OCI-LY1 (cell line): ENCODE measurements around the gene ZNF76.

ENCODE experiments used
- H2AFZ ChIP-seq: fragments of 200-600 bp; sonication (generic), shearing (Covaris generic); 2 replicates; pipeline ENCODE4 v1.6.0; 2014; ENCODE audit warnings: antibody characterized with exemption, mild to moderate bottlenecking, low read length
- H3F3A ChIP-seq: fragments of 200-600 bp; sonication (generic), shearing (Covaris generic); 2 replicates; pipeline ENCODE4 v1.6.0; 2014; ENCODE audit warnings: mild to moderate bottlenecking, antibody characterized with exemption, low read length, moderate library complexity; ENCODE audit not compliant: insufficient read depth
- H3K27ac ChIP-seq: fragments of 200-600 bp; sonication (generic); 2 replicates; pipeline ENCODE4 v1.5.1; 2014; ENCODE audit warnings: low read length, mixed run types, mild to moderate bottlenecking, low read depth; ENCODE audit not compliant: poor library complexity, severe bottlenecking
- H3K27me3 ChIP-seq: fragments of 200-600 bp; sonication (generic); 2 replicates; pipeline ENCODE4 v1.6.0; 2014; ENCODE audit warnings: antibody characterized with exemption, mild to moderate bottlenecking, low read length, moderate library complexity; ENCODE audit not compliant: insufficient read depth
- H3K36me3 ChIP-seq: fragments of 200-600 bp; sonication (generic); 2 replicates; pipeline ENCODE4 v1.6.1; 2014; ENCODE audit warnings: mild to moderate bottlenecking, antibody characterized with exemption, low read length, moderate library complexity, mixed read lengths; ENCODE audit not compliant: insufficient read depth
- H3K4me1 ChIP-seq: fragments of 200-600 bp; sonication (generic); 2 replicates; pipeline ENCODE4 v1.5.1; 2014; ENCODE audit warnings: mild to moderate bottlenecking, low read length, moderate library complexity; ENCODE audit not compliant: insufficient read depth, severe bottlenecking
- H3K4me2 ChIP-seq: fragments of 200-600 bp; sonication (generic), shearing (Covaris generic); 2 replicates; pipeline ENCODE4 v1.6.1; 2014; ENCODE audit warnings: low read length
- H3K4me3 ChIP-seq: fragments of 200-600 bp; sonication (generic); 2 replicates; pipeline ENCODE4 v1.5.1; 2014; ENCODE audit warnings: low read length, low read depth, mild to moderate bottlenecking, mixed read lengths; ENCODE audit not compliant: poor library complexity, severe bottlenecking
- H3K79me2 ChIP-seq: fragments of 200-600 bp; shearing (Covaris generic); 2 replicates; pipeline ENCODE4 v1.6.1; 2016; ENCODE audit warnings: mixed run types, low read length, mixed read lengths; ENCODE audit not compliant: insufficient read depth
- H3K9ac ChIP-seq: fragments of 200-600 bp; sonication (generic), shearing (Covaris generic); 2 replicates; pipeline ENCODE4 v1.6.1; 2014; ENCODE audit warnings: mild to moderate bottlenecking, low read length, mixed read lengths
- H3K9me2 ChIP-seq: fragments of 200-600 bp; sonication (generic), shearing (Covaris generic); 2 replicates; pipeline ENCODE4 v1.6.1; 2014; ENCODE audit warnings: low read depth, mild to moderate bottlenecking, low read length, mixed read lengths
- H3K9me3 ChIP-seq: fragments of 200-600 bp; shearing (Covaris generic); 2 replicates; pipeline ENCODE4 v1.6.1; 2014; ENCODE audit warnings: low read length, mixed read lengths
- H4K20me1 ChIP-seq: fragments of 200-600 bp; sonication (generic), shearing (Covaris generic); 2 replicates; pipeline ENCODE4 v1.6.0; 2016; ENCODE audit warnings: mild to moderate bottlenecking, low read length; ENCODE audit not compliant: insufficient read depth
- CTCF ChIP-seq: fragments of 200-600 bp; sonication (generic), shearing (Covaris generic); IDR thresholded peaks from 2 replicates; pipeline ENCODE4 v1.5.1; 2017; ENCODE audit warnings: mild to moderate bottlenecking, antibody characterized with exemption, low read length, moderate library complexity, mixed read lengths
- EZH2 ChIP-seq: fragments of 200-600 bp; sonication (generic), shearing (Covaris generic); IDR thresholded peaks from 2 replicates; pipeline ENCODE4 v1.8.0; 2017; ENCODE audit warnings: borderline replicate concordance, mixed run types, mild to moderate bottlenecking, antibody characterized with exemption, low read length, moderate library complexity, mixed read lengths

Gene ZNF76

DNA sequence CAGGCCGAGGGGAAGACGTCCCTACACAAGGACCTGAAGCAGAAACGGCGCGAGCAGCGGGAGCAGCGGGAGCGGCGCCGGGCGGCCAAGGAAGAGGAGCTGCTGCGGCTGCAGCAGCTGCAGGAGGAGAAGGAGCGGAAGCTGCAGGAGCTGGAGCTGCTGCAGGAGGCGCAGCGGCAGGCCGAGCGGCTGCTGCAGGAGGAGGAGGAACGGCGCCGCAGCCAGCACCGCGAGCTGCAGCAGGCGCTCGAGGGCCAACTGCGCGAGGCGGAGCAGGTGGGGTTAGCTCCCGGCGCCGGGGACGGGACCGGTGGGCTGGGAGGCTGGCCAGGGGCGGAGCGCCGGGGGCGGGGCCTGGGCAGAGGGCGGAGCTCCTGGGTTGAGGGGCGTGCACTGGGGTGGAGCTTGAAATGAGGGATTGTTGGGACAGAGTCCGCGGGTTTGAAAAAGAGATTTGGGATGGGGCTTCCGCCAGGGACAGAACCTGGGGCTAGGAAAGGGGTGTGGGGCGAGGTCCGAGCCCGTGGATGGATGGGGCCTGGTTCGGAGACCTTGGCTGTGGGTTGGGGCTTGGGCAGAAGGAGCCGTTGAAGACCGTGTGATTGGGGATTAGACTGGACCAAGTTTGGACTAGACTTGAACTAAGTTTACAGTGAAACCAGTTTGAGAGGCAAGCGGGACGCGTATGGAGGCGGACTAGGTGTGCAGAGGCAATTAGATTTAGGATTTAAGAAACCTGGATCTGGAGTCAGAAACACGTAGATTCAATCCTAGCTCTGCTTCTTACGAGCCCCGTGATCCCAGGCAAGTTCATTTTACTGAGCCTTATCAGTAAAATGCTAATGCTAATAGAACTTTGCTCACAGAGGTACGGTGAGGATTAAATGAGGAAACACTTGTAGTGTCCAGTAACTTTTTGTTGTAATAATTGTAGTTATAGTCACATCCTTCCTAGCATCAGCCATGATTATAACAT is 58.9 kb downstream of the ZNF76 start:
- TF ChIP-seq CTCF (no peak), EZH2 (no peak)
- Histone ChIP-seq H3K9me2 (no peaks in the 10 kb centered on the region), H3F3A (no peaks in the 10 kb centered on the region), H4K20me1 (no peaks in the 10 kb centered on the region), H3K9me3 (no peaks in the 10 kb centered on the region), H3K79me2 (no peaks in the 10 kb centered on the region), H2AFZ (no peak overlapping the region), H3K27me3 (no peaks in the 10 kb centered on the region), H3K9ac (no peak overlapping the region), H3K4me2 (no peak overlapping the region), H3K4me3 (no peak overlapping the region), H3K27ac (no peak overlapping the region), H3K36me3 (peaks cover 44% of the 10 kb centered on the region; the same call in 1 of the 2 replicates), H3K4me1 (no peaks in the 10 kb centered on the region)

DNA sequence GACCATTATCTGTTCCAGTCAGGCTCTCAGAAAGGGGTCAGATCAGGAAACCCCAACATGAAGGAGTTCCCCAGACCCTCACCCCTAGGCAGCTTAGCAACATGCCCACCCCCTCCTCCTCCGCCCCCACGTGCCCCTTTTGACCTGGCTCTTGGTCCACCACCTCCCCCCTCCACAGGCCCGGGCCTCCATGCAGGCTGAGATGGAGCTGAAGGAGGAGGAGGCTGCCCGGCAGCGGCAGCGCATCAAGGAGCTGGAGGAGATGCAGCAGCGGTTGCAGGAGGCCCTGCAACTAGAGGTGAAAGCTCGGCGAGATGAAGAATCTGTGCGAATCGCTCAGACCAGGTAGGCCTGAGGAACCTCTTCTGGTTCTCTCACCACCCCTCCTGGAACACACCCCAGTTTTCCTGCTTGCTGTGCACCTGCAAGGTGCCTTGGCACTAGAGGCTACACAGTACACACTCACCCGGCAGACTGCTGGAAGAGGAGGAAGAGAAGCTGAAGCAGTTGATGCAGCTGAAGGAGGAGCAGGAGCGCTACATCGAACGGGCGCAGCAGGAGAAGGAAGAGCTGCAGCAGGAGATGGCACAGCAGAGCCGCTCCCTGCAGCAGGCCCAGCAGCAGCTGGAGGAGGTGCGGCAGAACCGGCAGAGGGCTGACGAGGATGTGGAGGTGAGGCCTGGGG is 60.0 kb downstream of the ZNF76 start:
- Histone ChIP-seq H3K4me1 (no peaks in the 10 kb centered on the region), H2AFZ (no peak overlapping the region), H3F3A (no peaks in the 10 kb centered on the region), H3K9ac (no peak overlapping the region), H3K27me3 (no peaks in the 10 kb centered on the region), H3K9me2 (no peaks in the 10 kb centered on the region), H3K27ac (no peak overlapping the region), H3K9me3 (no peaks in the 10 kb centered on the region), H3K36me3 (peaks cover 44% of the 10 kb centered on the region; the same call in 1 of the 2 replicates), H3K4me2 (no peak overlapping the region), H3K79me2 (no peaks in the 10 kb centered on the region), H3K4me3 (no peak overlapping the region), H4K20me1 (no peaks in the 10 kb centered on the region)
- TF ChIP-seq CTCF = no peak
- no peak for TF ChIP-seq EZH2

- H3K79me2 ChIP-seq = no peaks in the 10 kb centered on the region
- H3K9me2 ChIP-seq = no peaks in the 10 kb centered on the region
- no peak overlapping the region for H3K9ac ChIP-seq
- H3K36me3 ChIP-seq = peaks cover 44% of the 10 kb centered on the region; the same call in 1 of the 2 replicates
- no peaks in the 10 kb centered on the region for H3K4me1 ChIP-seq
- no peaks in the 10 kb centered on the region for H3K27me3 ChIP-seq
- no peak overlapping the region for H3K27ac ChIP-seq
- H4K20me1 ChIP-seq = no peaks in the 10 kb centered on the region
- H3K4me3 ChIP-seq = no peak overlapping the region
- H3K4me2 ChIP-seq = no peak overlapping the region
- no peak overlapping the region for H2AFZ ChIP-seq
- no peaks in the 10 kb centered on the region for H3F3A ChIP-seq
- H3K9me3 ChIP-seq = no peaks in the 10 kb centered on the region
- TF ChIP-seq EZH2 (no peak), CTCF (no peak)
Measured at GRCh38 chr6:35320031-35320410, 60.5 kb downstream of the ZNF76 start.
